ACHN (cell line): ENCODE measurements around the gene DLL3.

Experiments
- DNase-seq: peaks from one replicate; pipeline ENCODE4 v3.0.0-alpha.2; 2015
- in situ Hi-C: cut with HindIII; loops from 2 replicates; pipeline ENCODE4 v1.10.0; 2017; ENCODE audit warnings: low sequenced_read_pairs, low pct_ligation_motif_present, low pct_unique_long_range_greater_than_20kb

Gene DLL3

GRCh38 chr19:39508629-39509028 is 9.9 kb downstream of the DLL3 start:
- in situ Hi-C loops, result no loop called here
- DNase-seq, result no peak

- in situ Hi-C loops, result no loop called here
- no peak for DNase-seq
These were observed 10.5 kb downstream of the DLL3 start for GRCh38 chr19:39509233-39509632.

- DNase-seq, result no peak
- in situ Hi-C loops, result no loop called here
These were observed 14.2 kb downstream of the DLL3 start for GRCh38 chr19:39512988-39513387.

- no peak for DNase-seq
- in situ Hi-C loops, result no loop called here
These were observed 16.2 kb downstream of the DLL3 start, which contains the start of gene SELENOV for GRCh38 chr19:39514840-39515550. SELENOV (plus strand) TSS chr19:39515139; CDS start chr19:39515213, 74 bp downstream.

GRCh38 chr19:39515551-39516191 is 16.9 kb downstream of the DLL3 start:
- DNase-seq, result no peak
- in situ Hi-C loops, result no loop called here

DNA sequence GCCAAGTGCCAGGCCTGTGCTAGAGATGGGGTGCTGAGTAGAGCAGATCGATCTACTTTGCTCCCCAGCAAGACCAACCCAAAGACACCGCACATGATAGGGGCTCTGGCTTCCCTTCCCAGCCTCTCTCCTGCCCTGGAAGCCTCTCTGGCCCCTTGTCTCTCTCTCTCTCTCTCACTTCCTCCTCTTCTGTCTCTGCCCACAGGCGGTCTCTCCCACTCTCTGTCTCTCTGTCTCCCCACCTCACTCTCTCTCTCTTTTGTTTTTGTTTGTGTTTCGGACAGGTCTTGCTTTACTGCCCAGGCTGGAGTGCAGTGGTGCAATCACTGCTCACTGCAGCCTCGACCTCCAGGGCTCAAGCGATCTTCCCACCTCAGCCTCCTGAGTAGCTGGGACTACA is 17.5 kb downstream of the DLL3 start:
- in situ Hi-C loops, result no loop called here
- DNase-seq, result no peak

GRCh38 chr19:39517432-39517831 is 18.7 kb downstream of the DLL3 start:
- DNase-seq, result no peak
- in situ Hi-C loops, result no loop called here

DNA sequence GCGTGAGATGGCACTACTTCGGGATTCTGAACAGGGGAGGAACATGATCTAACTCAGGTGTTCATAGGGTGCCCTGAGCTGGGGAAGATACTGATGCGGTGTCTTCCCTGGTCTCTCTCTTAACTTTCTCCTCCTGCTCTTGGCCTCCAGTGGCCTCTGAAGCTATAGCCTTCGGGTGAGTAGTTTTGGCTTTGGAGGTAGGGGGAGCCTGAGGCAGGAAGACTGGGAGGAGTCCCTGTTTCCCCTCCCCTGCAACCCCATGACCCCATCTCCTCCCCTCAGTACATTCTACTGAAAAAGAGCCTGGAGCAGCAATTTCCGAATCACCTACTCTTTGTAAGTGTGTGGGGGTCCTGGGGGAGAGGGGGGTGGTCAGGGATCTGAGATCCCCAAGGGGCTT is 19.7 kb downstream of the DLL3 start:
- in situ Hi-C loops, result no loop called here
- DNase-seq, result no peak

DNA sequence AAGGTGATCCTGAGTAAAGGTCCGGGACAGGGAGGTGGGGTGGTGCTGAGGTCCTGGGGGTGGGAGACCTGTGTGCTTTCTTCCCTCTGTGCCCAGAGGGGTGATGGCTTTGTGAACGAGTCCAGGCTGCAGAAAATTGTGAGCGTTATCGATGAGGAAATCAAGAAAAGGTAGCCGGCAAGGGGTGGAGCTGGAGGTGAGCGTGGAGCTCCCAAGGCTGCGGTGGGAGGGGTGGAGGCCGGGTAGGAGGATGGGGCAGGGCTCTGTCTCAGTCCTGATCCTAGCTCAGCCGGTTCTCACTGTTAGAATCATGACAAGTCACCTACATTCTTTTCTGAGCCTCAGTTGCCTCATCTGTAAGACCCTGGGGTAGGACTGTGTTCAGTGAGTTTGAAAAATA is 20.2 kb downstream of the DLL3 start:
- DNase-seq, result no peak
- in situ Hi-C loops, result no loop called here

DNA sequence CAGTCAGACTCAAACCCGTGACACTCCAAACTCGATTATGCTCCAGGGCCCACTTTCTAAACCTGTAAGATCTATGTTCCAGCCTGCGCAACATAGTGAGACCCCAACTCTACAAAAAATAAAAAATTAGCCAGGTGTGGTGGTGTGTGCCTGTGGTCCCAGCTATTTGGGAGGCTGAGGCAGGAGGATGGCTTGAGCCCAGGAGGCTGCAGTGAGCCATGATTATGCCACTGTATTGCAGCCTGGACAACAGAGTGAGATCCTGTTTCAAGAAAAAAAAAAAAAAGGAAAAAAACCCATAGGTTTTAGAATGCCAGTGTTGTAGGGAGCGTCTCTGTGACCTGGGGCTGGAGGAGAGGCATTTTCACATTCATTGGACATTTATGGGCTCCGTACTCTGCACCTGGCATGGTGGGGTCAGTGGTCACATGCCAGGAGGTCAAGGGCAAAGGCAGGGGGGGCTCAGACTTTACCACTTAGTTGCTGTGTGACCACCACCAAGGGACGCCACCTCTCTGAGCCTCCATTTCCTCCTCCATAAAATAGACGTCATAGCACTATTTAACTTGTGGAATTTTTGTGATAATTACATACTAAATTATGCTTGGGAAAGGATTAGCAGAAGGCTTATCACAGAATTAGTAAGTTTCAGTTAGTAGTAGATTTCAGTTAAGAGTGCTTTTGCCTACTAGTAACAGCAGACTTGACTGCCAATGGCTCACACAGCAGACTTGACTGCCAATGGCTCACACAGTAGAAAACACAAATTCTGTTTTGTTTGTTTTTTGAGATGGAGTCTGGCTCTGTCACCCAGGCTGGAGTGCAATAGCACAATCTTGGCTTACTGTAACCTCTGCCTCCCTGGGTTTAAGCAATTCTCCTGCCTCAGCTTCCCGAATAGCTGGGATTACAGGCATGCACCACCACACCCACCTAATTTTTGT is 22.1 kb downstream of the DLL3 start:
- in situ Hi-C loops, result no loop called here
- no peak for DNase-seq

DNA sequence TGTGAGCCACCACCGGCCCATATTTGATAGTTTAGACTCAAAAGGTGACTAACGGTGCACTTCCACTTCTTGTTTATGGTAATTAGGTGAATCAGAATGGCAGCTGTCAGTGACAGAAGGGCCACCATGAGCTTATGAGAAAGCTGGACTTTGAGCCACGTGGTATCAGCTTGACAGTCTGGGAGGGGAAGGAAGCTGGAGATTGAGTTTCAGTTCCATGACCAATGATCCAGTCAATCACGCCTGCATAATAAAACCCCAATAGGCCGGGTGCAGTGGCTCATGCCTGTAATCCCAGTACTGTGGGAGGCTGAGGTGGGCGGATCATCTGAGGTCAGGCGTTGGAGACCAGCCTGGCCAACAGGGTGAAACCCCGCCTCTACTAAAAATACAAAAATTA is 25.7 kb downstream of the DLL3 start:
- DNase-seq, result no peak
- in situ Hi-C loops, result no loop called here

- DNase-seq, result no peak
- in situ Hi-C loops, result no loop called here
These were observed 26.5 kb downstream of the DLL3 start for GRCh38 chr19:39525205-39525604.

DNA sequence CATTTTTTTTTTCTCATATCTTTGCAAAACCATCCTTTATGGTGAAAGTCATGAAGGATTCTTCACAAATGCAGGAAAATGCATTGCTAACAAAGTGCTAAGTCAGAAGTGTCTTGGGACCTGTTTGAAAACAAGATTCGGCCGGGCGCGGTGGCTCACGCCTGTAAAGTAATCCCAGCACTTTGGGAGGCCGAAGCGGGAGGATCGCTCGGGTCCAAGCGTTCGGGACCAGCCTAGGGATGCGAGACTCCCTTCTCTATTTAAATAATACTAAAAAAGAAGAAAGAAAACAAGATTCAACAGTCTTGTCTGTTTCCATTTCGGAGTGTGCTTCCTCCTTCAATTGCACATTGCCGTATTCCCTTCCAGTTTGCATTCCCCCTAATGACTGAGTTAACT is 33.1 kb downstream of the DLL3 start:
- no peak for DNase-seq
- in situ Hi-C loops, result no loop called here

- DNase-seq, result peak; percentile 92
- in situ Hi-C loops, result no loop called here
These were observed 33.7 kb downstream of the DLL3 start, which contains the start of gene EID2B for GRCh38 chr19:39532233-39533002. EID2B (minus strand) TSS chr19:39532852; CDS start chr19:39532802, 50 bp downstream.

GRCh38 chr19:39533003-39533512 is 34.3 kb downstream of the DLL3 start:
- in situ Hi-C loops, result no loop called here
- no peak for DNase-seq

GRCh38 chr19:39533791-39534190 is 35.0 kb downstream of the DLL3 start:
- in situ Hi-C loops, result no loop called here
- DNase-seq, result no peak

DNA sequence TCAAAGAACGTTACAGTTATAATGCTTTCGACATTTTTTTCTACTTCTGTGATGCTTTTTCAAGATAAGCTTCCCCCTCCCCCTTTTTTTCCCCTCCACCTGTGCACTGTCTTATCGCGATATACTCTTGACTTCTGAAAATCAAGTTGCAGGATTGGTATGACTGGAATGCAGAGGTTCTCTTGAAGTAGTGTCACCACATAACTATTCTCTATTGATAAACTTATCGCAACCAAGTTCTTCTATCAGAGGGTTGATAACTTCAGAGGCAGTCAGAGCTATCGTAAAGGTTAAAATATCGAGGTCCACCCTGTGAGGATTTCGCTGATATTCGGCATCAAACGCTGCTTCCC is 40.4 kb downstream of the DLL3 start:
- DNase-seq, result peak; percentile 80
- in situ Hi-C loops, result no loop called here

GRCh38 chr19:39539518-39540332 is 41.0 kb downstream of the DLL3 start, which contains the start of gene EID2:
EID2 (minus strand) TSS chr19:39540161; CDS start chr19:39540079, 82 bp downstream.
- in situ Hi-C loops, result no loop called here

More at GRCh38 chr19:39539518-39540332, 41.0 kb downstream of the DLL3 start, which contains the start of gene EID2:
- peak; percentile 88 for DNase-seq
